Stimulated activated CD4-positive, alpha-beta T cell treated with anti-CD3 and anti-CD28 coated beads, Interleukin-2, amount 100 ng/mL, for 24 hours (primary cell): ENCODE results near the gene CIDEC.

ENCODE experiments used
- DNase-seq, 2 donors: peaks; one replicate each; pipeline ENCODE4 v3.0.0-alpha.2; 2020

Gene CIDEC

DNA sequence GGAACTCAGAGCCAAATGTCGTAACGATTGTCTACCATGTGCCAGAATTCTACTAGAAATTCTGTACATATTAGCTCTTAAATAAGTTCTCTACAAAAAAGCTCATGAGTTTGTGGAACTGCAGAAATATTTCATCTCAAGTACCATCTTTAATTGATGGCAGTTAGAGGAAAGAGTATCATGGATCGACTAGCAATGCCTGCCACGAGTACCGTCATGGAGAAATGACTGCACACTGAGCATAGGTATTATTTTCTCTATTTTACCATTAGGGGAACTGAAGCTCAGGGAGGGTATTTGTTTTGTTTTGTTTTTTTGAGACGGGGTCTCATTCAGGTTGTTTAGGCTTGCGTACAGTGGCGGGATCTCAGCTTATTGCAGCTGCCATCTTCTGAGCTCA, 39.0 kb downstream of the CIDEC start:
- DNase-seq = no peak

DNA sequence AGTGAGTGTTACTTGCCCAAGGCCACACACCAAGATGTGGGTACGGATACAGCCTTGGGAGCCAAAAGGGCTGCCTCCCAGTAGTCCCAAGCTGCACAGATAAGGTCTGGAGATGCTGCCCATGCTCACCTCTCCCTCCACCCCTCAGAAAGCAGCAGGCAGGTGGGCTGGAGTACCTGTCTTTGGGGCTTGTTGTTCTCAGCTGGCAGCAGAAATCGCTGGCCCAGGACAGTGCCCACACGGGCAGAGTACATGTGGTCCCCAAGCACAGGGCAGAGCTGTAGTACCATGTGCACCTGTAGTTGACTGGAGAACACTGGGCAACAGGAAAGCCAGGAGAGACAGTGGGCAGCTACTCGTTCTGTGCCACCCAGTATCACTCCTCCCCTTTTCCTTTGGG, 41.2 kb downstream of the CIDEC start:
- DNase-seq = no peak

DNA sequence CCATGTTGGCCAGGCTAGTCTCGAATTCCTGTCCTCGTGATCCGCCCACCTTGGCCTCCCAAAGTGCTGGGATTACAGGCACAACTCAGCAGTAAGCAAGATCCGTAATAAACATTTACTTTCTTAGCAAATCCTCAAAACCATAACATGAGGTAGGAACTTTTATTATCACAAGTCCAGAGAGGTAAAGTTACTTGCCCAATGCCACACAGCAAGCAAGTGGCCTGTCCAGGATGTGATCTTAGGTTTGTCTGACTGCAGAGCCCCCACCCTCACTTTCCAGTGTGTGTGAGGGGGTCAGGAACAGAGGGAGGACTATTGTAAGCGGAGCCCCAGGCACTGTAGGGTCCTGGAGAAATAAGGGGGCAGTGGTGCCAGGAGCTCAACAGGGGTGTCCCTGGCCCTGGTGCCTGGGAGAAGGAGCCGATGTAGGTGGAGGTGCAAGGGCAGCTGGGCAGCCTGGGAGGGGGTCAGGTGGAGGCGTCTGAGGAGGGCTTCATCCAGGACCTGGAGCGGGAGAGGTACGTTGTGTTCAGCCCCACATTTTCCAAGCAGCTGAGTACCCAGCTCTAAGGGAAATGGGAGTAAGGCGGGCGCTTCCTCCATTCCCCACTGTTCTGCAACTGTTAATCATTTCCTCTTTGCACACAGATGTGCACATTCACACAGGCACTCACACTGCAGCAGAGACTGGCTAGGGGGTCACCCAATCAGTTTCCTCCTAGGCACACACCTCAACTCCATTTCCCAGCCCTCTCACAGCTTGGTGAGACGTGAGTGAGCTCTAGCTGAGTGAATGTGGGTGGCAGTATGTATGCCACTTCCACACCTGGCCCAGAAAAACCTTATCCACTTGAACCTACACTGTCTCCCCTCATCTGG, 42.1 kb downstream of the CIDEC start:
- no peak for DNase-seq

DNA sequence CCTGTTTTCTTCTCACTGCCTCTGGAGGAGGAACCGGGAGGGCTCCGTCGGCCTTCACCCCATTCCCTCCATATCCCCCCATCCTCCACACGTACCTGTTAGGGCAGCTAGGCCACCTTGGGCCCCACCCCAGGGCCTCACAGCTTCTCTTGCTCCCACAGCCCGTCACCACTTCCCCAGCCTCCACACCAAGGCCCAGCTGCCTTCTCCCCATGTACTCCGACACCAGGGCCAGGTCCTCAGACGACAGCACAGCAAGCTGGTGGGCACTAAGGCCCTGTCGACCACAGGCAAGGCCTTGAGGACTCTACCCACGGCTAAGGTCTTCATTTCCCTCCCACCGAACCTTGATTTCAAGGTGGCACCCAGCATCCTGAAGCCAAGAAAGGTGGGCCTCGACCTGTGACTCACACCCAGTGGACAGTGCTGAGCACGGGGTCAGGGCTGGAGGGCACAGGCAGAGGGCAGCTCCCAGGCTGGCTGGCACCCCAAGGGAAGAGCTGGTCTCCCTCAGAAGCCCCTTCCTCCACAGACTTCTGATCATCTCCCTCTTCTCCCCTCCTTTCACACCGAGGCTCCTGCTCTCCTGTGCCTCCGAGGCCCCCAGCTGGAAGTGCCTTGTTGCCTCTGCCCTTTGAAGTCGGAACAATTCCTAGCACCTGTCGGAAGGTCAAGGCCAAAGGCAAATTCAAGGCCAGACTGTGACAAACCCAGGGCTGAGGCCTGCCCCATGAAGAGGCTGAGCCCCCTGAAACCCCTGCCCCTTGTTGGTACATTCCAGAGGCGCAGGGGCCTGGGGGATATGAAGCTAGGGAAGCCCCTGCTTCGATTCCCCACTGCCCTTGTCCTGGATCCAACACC, 45.3 kb downstream of the CIDEC start:
- no peak for DNase-seq

DNA sequence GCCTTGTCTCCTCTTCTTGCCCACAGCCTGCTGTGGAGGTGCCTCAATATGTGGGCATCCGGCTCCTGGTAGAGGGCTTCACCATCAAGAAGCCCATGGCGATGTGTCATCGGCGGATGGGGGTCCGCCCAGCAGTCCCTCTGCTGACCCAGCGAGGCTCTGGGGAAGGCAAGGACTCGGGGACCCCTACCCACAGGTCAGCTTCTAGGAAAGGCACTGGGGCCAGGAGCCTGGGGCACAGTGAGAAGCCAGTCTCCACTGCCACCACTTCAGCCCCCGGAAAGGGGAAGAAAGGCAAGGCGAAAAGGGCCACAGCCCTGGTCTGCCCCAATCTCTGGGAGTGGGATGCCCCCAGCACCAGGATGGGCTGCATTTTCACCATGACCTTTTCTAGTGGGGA, 47.0 kb downstream of the CIDEC start:
- DNase-seq = no peak

DNA sequence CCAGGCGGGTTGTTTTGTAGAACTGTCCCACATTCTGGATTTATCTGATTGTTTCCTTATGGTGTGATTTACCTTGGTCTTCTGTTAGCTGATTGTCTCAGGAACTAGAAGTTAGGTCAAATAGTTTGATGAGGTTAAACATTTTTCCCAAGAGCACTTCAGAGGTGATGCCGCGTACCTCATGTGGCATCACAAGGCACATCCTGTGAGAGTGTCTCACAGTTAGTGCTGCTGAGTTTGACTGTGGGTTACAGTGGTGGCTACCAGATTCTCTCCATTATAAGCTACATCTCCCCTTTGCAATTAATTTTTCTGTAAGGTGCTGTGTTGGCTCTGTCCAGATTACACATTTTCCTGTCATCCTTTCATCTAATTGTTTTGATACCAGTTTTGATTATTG, 48.8 kb downstream of the CIDEC start:
- no peak for DNase-seq

DNA sequence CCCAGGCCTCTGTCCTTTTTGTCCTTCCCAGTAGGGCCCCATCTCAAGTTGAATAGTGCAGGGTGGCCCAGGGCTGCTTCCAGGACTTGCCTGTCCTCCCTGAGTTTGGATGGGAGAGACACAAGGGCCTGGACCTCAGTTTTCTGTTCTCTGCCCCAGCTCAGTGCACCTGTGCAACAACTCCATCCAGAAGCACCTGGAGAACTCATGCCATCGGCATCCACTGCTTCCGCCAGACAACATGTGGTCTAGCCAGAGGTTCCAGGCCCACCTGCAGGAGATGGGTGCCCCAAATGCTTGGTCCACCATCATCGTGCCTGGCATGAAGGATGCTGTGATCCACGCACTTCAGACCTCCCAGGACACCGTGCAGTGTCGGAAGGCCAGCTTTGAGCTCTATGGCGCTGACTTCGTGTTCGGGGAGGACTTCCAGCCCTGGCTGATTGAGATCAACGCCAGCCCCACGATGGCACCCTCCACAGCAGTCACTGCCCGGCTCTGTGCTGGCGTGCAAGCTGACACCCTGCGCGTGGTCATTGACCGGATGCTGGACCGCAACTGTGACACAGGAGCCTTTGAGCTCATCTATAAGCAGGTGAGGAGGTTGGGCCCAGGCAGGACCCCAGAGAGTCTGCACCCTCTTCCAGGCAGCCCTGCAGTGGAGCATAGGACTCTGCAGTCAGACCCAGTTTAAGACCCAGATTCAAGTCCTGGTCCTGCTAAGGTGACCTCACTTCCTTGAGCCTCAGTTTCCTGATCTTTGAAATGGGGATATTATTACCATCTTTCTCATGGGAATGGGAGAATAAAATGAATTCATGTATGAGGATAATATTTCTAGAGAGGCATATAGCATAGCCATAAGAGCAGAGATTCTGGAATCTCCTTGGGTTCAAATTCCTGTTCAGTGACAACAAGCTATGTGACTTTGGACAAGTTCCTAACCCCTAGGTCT, 51.0 kb downstream of the CIDEC start:
- DNase-seq = no peak

DNA sequence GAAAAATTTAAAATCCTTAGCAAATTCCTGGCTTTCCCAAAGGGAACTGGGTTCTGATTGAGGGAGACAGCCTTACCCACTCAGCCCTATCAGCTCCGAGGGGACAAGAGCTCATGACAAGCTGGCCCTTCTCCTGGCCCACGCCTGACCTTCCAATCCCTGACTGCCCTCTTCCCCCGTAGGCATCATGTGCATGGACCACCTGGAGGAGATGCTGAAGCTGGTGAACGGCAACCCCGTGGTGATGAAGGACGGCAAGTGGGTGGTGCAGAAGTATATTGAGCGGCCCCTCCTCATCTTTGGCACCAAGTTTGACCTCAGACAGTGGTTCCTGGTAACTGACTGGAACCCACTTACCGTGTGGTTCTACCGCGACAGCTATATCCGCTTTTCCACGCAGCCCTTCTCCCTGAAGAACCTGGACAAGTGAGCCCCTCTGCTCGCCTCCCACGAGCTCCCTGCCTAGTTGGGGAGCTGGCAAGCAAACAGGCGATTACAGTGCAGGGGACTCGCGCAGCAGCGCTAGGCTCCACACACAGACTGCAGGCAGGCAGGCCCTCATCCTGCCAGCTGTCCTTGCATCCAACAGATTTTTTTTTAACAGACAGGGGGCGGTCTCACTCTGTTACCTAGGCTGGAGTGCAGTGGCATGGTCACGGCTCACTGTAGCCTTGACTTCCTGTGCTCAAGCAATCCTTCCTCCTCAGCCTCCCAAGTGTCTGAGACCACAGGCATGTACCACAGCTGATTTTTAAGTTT, 53.1 kb downstream of the CIDEC start:
- DNase-seq = peak in 1 of 2 donors; percentile 25

DNA sequence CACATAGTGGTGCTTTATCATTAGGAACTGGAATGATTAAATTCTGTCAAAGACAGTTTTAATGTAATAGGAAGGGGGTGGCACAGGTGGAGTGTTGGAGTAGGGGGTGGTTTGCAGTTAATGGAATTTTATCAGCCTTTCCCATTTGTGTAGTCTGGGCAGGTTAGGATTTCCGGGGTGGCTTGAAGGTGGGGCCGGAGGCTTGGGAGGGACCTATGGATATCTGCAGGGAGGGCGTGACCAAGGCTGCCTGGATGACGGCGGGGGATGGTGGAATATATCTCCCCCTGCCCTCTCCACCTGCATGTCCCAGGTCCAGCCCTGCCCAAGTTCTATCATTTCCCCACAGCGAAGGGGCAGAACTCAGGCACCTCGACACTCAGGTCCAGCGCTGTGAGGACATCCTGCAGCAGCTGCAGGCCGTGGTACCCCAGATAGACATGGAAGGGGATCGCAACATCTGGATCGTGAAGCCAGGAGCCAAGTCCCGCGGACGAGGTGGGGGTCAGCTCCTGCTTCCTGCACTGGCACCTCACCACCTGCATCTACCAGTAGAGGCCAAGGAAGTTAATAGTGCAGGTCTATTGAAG, 54.5 kb downstream of the CIDEC start:
- no peak for DNase-seq

DNA sequence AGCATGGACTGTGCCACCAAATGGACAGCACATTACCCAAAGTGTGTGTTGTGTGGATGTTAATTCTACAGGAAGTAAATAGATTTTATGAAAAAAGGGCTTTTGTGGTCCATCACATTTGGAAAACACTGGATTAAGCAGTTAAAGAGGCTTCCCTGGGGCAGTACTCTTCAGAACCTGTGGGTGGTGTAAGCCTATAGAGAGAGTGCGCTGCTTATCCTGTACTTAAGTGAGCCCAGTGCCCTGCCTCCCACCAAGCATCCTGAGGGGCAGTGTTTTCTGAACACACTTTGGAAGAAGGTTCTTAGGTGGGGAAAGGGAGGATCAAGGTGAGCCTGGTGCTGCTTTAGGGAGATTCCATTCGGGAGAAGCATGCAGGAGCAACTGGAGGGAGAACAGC, 59.1 kb downstream of the CIDEC start:
- DNase-seq = no peak

DNA sequence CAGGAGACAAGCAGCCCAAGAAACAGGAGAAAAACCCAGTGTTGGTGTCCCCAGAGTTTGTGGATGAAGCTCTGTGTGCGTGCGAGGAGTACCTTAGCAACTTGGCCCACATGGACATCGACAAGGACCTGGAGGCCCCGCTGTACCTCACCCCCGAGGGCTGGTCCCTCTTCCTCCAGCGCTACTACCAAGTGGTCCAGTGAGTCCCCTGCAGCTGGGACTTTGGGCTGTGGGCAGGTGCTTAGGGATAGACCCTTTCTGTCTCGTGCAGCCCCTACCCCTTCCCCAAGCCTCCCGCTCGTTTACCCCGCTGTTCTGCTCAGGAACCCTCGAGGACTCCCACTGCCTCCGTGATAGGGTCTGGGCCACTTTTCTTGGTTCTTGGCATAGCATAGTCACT, 59.5 kb downstream of the CIDEC start:
- no peak for DNase-seq

DNA sequence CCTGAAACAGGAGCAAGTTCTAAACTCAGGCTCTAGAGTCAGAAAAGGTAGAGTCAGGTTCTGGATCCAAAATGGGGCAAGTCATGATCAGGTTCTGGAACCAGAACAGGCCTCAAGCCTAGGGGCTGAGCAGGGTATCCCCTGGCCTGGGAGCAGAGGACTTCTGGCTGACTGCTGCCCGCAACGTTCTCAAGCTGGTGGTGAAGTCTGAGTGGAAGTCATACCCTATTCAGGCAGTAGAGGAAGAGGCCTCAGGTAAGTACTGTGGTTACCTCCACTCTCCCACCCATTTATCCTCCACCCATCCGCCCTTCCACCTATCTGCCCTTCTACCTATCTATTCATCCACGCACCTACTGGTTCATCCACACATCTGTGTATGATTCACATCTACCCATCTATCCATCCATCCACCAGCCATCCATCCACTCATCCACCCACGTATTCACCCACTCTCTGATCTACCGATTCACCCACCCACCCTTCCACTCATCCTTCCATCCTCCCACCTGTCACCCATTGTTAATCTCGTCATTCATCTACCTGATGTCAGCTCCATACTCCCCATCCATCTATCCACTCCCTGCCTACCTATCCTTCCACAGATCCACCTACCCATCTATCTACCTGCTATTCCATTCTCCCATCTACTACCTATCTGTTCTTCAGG, 61.3 kb downstream of the CIDEC start:
- no peak for DNase-seq

DNA sequence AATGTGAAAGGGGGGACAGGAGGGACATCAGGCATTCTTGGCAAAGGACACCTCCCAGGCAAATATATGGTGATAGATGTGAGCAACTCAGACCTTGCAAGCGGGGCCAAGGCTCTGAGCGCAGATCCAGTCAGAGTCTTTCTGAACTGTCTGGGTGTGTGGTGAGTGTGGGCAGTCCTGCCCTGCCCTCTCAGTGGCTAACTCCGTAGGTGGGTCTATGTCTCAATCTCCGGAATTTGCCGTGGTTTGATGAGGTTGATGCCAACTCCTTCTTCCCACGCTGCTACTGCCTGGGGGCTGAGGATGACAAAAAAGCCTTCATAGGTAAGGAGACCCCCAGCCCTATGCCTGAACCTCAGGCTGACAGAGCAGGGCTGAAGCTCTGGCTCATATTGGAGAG, 62.6 kb downstream of the CIDEC start:
- DNase-seq = no peak
